ENCODE results near the gene KRTAP10-8. TPM values are rescaled to one million over a fixed set of nuclear protein-coding genes. Genes with fewer than 3 reads are reported as not detected.

KRTAP10-8 gene
- total RNA-seq, 1 experiment from 2014 or later: not detected

DNA sequence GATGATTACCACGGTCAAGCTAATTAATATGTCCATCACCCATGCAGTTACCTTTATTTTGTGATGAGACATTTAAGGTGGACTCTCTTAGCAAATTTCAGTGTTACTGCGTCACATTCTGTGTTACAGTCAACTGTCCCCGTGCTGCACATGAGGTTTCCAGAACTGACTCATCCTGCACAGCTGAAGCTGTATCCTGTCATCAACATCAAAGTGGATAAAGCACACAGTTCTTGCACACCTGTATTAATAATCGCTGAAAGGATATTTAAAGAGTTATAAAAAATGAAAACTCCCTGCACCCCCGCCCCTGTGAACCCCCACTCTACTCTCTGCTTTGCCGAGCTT lies 28.1 kb upstream of the KRTAP10-8 start:
- no peak overlapping the region for H3K4me2 ChIP-seq
- POLR2A ChIA-PET (ENCODE audit: unreplicated experiment): no interaction called here

DNA sequence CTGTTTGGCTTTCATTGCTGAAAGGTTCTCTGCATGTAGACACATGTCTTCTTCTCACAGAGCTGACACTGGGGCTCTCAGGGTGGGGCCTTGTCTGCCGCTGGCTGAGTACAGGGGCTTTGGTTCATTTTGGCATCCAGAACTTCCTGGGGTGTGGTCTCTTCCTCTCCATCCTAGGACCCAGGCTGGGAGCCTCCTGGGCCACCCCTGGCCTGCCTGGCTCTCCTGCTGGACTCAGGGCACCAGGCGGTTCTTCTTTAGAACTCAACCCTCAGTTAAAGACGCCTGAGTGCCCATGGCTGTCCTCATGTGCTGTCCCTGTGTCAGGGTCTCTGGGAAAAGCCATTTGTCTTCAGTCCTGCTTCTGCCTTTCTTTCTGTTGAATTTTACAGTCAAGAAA lies 26.0 kb upstream of the KRTAP10-8 start:
- Histone ChIP-seq H3K4me2 (no peak overlapping the region), H3K79me2 (ENCODE audit: low read depth) (no peaks in the 10 kb centered on the region), H3K4me1 (replicated peaks; ENCODE audit: insufficient read depth) (no peaks in the 10 kb centered on the region), H3K27ac (no peak overlapping the region), H4K20me1 (ENCODE audit: insufficient read depth) (no peaks in the 10 kb centered on the region), H3K27me3 (ENCODE audit: insufficient read depth, low read depth) (peaks cover 35% of the 10 kb centered on the region), H3K9me3 (ENCODE audit: insufficient read depth, low read depth) (no peaks in the 10 kb centered on the region), H3K4me3 (no peak overlapping the region), H2AFZ (no peak overlapping the region), H3K36me3 (ENCODE audit: low read depth) (no peaks in the 10 kb centered on the region), H3F3A (ENCODE audit: insufficient read depth, low read depth) (no peaks in the 10 kb centered on the region), H3K9me2 (ENCODE audit: insufficient read depth) (no peaks in the 10 kb centered on the region)
- intact Hi-C loops (cut with micrococcal nuclease; ENCODE audit: unreplicated experiment): no loop called here
- no peak for DNase-seq
- BruUV-seq (replicated peaks): no TSS peak
- ChIA-PET CTCF (no interaction called here), POLR2A (ENCODE audit: unreplicated experiment) (no interaction called here)
- TF ChIP-seq, protein P1, sequence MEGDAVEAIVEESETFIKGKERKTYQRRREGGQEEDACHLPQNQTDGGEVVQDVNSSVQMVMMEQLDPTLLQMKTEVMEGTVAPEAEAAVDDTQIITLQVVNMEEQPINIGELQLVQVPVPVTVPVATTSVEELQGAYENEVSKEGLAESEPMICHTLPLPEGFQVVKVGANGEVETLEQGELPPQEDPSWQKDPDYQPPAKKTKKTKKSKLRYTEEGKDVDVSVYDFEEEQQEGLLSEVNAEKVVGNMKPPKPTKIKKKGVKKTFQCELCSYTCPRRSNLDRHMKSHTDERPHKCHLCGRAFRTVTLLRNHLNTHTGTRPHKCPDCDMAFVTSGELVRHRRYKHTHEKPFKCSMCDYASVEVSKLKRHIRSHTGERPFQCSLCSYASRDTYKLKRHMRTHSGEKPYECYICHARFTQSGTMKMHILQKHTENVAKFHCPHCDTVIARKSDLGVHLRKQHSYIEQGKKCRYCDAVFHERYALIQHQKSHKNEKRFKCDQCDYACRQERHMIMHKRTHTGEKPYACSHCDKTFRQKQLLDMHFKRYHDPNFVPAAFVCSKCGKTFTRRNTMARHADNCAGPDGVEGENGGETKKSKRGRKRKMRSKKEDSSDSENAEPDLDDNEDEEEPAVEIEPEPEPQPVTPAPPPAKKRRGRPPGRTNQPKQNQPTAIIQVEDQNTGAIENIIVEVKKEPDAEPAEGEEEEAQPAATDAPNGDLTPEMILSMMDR (conservative IDR thresholded peaks at IDR 0.05): no peak
- TF ChIP-seq EZH2 (IDR thresholded peaks at IDR 0.05; ENCODE audit: low read depth): no peak

More for the DNA sequence above, 28.1 kb upstream of the KRTAP10-8 start:
- Histone ChIP-seq H3K27ac (no peak overlapping the region), H3K9me3 (ENCODE audit: insufficient read depth, low read depth) (no peaks in the 10 kb centered on the region), H4K20me1 (ENCODE audit: insufficient read depth) (no peaks in the 10 kb centered on the region), H3K9me2 (ENCODE audit: insufficient read depth) (no peaks in the 10 kb centered on the region), H3K36me3 (ENCODE audit: low read depth) (no peaks in the 10 kb centered on the region), H2AFZ (no peak overlapping the region), H3K27me3 (ENCODE audit: insufficient read depth, low read depth) (peaks cover 28% of the 10 kb centered on the region), H3K79me2 (ENCODE audit: low read depth) (no peaks in the 10 kb centered on the region), H3F3A (ENCODE audit: insufficient read depth, low read depth) (no peaks in the 10 kb centered on the region), H3K4me3 (no peak overlapping the region), H3K4me1 (replicated peaks; ENCODE audit: insufficient read depth) (no peaks in the 10 kb centered on the region)
- DNase-seq: no peak
- TF ChIP-seq EZH2 (IDR thresholded peaks at IDR 0.05; ENCODE audit: low read depth): no peak
- TF ChIP-seq, protein P1 (conservative IDR thresholded peaks at IDR 0.05): no peak
- CTCF ChIA-PET: no interaction called here
- intact Hi-C loops (cut with micrococcal nuclease; ENCODE audit: unreplicated experiment): no loop called here
- BruUV-seq (replicated peaks): no TSS peak

- Histone ChIP-seq H3K27ac (no peak overlapping the region), H3K9me2 (ENCODE audit: insufficient read depth) (no peaks in the 10 kb centered on the region), H3K4me3 (no peak overlapping the region), H3K36me3 (ENCODE audit: low read depth) (no peaks in the 10 kb centered on the region), H3K27me3 (ENCODE audit: insufficient read depth, low read depth) (peaks cover 51% of the 10 kb centered on the region), H3K4me1 (replicated peaks; ENCODE audit: insufficient read depth) (no peaks in the 10 kb centered on the region), H3K9me3 (ENCODE audit: insufficient read depth, low read depth) (no peaks in the 10 kb centered on the region), H4K20me1 (ENCODE audit: insufficient read depth) (no peaks in the 10 kb centered on the region), H3K4me2 (no peak overlapping the region), H3K79me2 (ENCODE audit: low read depth) (no peaks in the 10 kb centered on the region), H2AFZ (no peak overlapping the region), H3F3A (ENCODE audit: insufficient read depth, low read depth) (no peaks in the 10 kb centered on the region)
- ChIA-PET POLR2A (ENCODE audit: unreplicated experiment) (no interaction called here), CTCF (no interaction called here)
- intact Hi-C loops (cut with micrococcal nuclease; ENCODE audit: unreplicated experiment): no loop called here
- no TSS peak for BruUV-seq (replicated peaks)
- TF ChIP-seq EZH2 (IDR thresholded peaks at IDR 0.05; ENCODE audit: low read depth): no peak
- TF ChIP-seq, protein P1 (conservative IDR thresholded peaks at IDR 0.05): no peak
- no peak for DNase-seq
Measured at GRCh38 chr21:44589094-44589493, 22.8 kb upstream of the KRTAP10-8 start.

All from PC-9 (cell line).